GM19239 (cell line): Measurements from ENCODE around the gene XAF1.
"Not testable (repeated sequence)": the region's sequence is repeated elsewhere in the genome, so short reads cannot be mapped to it uniquely, and the experiment has no call there.

Experiments used
- DNase-seq: peaks from one replicate; pipeline ENCODE4 v3.0.0; 2011; ENCODE audit warnings: low spot score; ENCODE audit not compliant: insufficient read length
- FAIRE-seq: peaks from 2 replicates; lab custom pipeline; 2011; peaks lifted over from hg19 to GRCh38; lab: Jason Lieb, UNC

The XAF1 gene, protein sequence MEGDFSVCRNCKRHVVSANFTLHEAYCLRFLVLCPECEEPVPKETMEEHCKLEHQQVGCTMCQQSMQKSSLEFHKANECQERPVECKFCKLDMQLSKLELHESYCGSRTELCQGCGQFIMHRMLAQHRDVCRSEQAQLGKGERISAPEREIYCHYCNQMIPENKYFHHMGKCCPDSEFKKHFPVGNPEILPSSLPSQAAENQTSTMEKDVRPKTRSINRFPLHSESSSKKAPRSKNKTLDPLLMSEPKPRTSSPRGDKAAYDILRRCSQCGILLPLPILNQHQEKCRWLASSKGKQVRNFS

DNA sequence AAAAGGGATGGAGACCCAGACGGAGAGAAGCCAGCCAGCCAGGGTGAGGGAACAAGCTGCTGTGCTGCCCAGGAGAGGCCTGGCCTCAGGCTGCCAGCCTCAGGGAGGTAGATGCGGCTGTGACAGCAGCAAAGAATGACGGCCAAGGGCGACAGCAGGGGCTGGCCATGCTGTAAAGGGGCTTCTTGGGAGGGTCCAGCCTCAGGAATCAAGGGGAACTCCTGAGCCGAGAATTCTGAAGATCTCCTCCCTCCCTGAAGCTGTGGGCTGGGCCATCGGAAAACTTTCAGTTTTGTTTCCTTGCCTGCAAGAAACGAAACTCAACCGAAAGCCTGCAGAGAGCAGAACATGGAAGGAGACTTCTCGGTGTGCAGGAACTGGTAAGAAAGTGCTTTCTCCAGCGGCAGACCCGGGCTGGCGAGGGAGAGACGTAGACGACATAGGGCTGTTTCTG, at the start of gene XAF1:
Gene XAF1, plus strand, starts transcription at position 316 of the 454 bp plus-strand sequence. Its CDS starts 33 bp downstream, at position 349.
- FAIRE-seq = peak; percentile 99
- no peak for DNase-seq

- FAIRE-seq = no peak
Measured at GRCh38 chr17:6706499-6706898, 49.3 kb upstream of the XAF1 start.

GRCh38 chr17:6706996-6707395, 48.9 kb upstream of the XAF1 start:
- DNase-seq (no peak), FAIRE-seq (no peak)

More at GRCh38 chr17:6706499-6706898, 49.3 kb upstream of the XAF1 start:
- DNase-seq = no peak

- DNase-seq = no peak
- FAIRE-seq = no peak
Measured at GRCh38 chr17:6708357-6708961, 47.4 kb upstream of the XAF1 start.

DNA sequence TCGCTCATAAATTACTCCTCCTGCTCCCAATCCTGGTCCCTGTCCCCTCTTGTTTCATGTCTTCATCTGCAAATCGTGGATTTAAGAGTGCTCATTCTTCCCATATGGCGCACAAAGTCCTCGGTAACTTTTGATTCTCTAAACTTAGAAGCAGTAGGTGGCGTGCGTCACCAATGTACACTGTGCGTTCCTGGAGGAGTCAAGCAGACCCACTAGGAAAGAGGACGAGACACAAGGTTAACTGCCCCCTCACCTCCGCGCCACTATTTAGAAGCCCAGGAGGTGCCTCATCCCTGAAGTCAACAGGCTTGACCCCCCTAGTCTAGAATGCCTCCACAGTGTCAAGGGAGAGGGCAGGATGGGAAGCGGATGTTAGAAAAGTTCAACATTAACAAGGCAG, 45.5 kb upstream of the XAF1 start:
- FAIRE-seq = no peak
- no peak for DNase-seq

DNA sequence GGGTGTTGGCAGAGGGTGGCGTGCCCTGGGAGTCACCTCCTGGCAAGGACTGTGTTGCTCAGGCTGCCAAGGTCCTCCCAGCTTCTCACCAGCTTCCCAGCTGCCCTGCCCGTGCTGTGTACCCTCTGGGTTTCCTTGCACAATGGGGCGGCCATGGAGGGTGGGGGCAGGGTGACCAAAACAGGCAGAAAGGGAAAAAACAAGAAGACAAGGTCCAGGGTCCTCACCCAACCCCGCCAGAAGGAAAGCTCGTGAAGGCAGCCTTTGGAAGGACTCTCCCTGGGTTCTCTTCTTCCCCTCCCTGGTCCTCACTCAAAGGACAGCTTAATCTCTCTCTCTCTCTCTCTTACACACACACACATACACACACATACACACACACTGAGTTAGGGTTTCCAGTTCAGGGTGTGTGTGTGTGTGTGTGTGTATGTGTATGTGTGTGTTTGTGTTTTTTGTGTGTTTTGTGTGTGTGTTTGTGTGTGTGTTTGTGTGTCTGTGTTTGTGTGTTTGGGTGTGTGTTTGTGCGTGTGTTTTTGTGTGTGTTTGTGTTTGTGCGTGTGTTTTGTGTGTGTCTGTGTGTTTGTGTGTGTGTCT, 44.7 kb upstream of the XAF1 start:
- no peak for DNase-seq
- no peak for FAIRE-seq

DNA sequence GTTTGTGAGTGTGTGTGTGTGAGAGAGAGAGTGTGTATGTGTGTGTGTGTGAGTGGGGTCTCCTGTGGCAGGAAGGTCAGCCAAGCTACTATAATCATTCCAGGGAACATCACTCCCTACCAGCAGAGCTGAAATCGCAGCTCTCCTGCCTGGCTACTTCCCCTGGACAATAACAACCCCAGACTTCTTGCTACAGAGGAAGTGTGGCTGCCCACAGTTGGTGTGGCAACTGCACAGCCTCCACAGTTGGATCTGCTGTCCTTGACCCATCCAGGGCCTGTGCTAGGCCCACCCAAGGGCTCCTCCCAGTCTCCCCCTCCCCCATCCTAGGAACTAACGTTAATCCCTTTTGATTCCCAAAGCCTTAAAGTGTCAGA, 44.2 kb upstream of the XAF1 start:
- FAIRE-seq (no peak), DNase-seq (no peak)

DNA sequence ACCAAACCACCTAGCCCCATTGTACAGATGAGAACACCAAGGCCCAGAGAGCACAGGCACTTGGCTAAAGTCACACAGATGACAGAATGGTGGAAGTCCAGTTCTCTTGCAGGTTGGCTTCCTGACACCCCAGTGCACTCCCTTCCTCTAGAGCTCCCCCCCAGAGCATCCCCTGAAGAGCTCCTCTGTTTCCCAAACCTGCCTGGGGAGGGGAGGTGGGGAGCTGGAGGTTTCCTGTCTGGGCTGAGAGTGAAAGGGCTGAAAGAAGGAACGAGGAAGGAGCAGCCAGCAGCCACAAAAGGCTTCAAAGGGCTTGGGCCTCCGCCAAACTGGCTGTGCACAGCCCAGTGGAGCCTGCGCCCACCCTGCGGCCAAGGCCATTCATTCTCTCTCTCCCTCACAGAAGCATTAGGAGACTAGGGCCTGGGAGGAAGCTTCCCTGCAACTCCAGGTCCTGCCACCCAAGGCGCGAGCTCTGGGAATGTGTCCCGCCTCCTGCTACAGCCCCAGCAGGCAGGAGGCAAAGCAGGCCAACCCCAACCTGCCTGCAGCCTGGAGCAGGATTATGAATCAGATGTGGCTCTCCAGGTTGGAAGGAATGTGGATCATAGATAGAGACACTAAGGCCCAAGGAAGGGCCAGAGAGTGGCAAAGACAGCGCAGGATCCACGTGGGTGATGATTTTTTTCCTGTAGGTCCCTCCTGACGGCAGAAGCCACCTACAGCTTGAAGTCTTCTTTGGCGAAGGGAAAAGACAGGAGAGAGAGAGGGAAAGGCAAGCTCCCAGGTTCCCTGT, 43.6 kb upstream of the XAF1 start:
- FAIRE-seq = no peak
- DNase-seq = no peak

- FAIRE-seq (no peak), DNase-seq (no peak)
Measured at GRCh38 chr17:6712854-6713129, 43.1 kb upstream of the XAF1 start.

GRCh38 chr17:6713130-6713917, 42.5 kb upstream of the XAF1 start, which contains the start of gene SLC13A5:
TSS of gene SLC13A5 (minus strand) at chr17:6713369. CDS start at chr17:6713333, 36 bp downstream.
- DNase-seq (no peak), FAIRE-seq (no peak)

DNA sequence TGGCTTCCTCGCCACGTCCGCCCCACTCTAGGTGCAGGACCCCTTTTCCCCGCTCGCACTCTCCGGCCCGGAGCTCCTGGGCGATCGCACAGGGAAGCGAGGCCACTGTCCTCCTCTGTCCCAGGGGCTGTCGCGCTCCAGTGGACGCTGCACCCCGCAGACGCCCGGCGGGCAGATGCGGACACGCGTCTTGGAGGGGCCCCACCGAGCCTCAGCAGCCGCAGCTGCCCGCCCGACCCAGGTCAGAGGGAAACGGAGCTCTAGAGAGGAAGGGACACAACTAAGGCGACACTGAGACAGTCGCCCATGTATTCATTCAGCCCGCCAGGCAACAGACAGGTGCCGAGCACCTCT, 42.0 kb upstream of the XAF1 start:
- FAIRE-seq = no peak

DNA sequence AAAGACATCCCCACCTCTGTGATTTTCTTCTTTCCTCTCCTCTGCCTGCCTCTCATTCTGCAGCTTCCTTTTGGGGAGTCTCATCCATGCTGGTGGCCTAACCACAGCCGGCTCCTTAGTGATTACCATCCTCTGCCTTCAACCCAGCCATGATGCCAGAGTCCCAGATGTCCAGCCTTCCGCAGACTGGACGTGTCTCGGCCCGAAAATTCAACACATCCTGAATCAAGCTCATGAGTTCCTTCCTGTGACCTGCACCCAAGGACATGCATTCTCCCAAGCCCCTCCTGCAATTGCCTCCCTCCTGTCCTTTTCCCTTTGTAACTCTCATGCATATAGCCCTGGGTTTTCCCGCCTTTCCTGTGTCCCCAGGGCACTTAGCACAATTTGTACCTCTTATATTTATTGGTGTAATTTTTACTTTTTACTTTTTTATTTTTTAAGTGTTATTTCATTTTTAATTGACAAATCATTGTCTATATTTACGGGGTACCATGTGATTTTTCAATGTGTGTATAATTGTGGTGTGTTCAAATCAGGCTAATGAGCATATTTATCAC, 41.5 kb upstream of the XAF1 start:
- FAIRE-seq (no peak), DNase-seq (no peak)

More for the DNA sequence above, 42.0 kb upstream of the XAF1 start:
- DNase-seq = no peak

DNA sequence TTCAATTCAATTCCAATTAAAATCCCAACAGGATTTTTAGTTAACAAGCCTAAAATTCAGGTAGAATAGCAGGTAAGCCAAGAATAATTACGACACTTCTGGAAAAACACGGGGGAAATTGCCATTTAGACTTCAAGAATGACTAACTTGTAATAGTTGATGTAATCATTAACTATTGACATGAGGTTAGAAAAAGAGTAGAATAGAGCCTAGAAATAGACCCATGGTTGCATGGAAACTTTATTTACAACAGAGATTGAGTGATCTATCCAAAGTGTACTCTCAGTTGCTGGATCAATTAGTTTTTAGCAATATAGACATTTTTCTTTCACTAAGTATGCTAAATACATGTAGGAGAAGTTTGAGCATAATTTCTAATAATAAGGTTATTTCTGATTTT, 39.1 kb upstream of the XAF1 start:
- DNase-seq = no peak
- FAIRE-seq = no peak

- DNase-seq (no peak), FAIRE-seq (no peak)
Measured at GRCh38 chr17:6721744-6722143, 34.1 kb upstream of the XAF1 start.

DNA sequence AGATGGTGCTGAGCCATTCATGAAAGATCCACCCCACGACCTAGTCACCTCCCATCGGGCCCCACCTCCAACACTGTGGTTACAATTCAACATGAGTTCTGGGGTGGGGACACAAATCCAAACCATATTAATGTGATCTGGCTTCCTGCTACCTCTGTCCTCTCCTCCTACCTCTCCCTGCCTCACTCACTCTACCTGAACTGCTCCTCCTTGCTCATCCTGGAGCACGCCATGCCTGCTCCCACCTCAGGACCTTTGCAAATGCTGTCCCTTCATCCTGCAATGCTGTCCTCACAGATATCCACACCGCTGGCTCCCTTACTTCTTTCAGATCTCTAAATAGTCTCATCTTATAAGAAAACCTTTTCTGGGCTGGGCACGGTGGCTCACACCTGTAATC, 31.8 kb upstream of the XAF1 start:
- DNase-seq = no peak
- no peak for FAIRE-seq

DNA sequence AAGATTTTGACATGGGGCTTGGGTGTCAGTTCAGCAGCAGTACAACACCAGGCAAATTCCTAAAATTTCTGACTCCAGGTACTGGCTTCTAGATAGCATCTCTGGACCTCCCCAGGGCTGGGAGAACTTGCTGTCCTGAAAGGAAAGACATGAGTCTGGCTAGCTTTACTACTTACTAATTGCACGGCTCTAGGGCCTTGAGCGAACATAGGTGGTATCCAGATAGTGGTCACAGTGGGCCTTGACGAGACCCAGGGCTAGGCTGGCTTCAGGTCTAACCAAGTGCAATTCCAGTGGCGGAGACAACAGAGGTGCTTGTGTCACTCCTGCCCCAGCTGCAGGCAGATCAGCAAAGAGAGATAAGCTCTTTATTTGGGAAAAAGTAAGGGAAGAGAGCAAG, 26.3 kb upstream of the XAF1 start:
- no peak for FAIRE-seq

DNA sequence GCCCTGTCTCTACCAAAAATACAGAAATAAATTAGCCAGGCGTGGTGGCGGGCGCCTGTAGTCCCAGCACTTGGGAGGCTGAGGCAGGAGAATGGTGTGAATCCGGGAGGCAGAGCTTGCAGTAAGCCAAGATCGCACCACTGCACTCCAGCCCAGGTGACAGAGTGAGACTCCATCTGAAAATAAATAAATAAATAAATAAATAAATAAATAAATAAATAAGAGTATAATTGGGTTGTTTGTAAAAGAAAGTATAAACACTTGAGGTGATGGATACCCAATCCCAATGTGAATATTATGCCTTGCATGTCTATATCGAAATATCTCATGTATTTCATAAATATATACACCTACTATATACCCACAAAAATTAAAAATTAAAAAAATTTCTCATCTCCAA, 9.2 kb upstream of the XAF1 start:
- not testable (repeated sequence) for DNase-seq, FAIRE-seq

More for the DNA sequence above, 26.3 kb upstream of the XAF1 start:
- no peak for DNase-seq

DNA sequence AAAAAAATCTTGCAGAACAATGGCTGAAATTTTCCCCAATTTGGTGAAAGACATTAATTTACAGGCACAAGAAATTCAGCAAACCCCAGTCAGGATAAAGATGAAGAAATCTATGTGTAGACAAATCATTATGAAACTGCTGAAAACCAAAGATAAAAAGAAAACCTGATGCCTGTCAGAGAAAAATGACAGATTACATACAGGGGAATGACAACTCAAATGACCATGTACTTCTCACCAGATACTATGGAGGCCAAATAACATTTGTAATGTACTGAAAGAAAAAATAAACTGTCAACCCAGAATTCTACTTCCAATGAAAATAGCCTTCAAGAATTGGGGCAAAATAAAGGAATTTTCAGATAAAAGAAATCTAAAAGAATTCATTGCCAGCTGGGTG, 7.2 kb upstream of the XAF1 start:
- no peak for FAIRE-seq

GRCh38 chr17:6749519-6749918, 6.3 kb upstream of the XAF1 start:
- no peak for FAIRE-seq
- no peak for DNase-seq

More for the DNA sequence above, 7.2 kb upstream of the XAF1 start:
- DNase-seq = no peak
